M059J (cell line): ENCODE results near the gene CMTM4. TPM values are rescaled to one million over a fixed set of nuclear protein-coding genes. Genes with fewer than 3 reads are reported as not detected.
"Not testable (repeated sequence)": the region's sequence is repeated elsewhere in the genome, so short reads cannot be mapped to it uniquely, and the experiment has no call there.

Experiments
- DNase-seq: peaks from one replicate; pipeline ENCODE4 v3.0.0-alpha.2; 2012; ENCODE audit warnings: low read depth
- total RNA-seq: library from RNA; depleted of rRNA; stranded (reverse); fragments of >200 nt; shearing (Covaris generic); gene quantifications from 2 replicates; pipeline ENCODE4 v1.2.3, GENCODE V29; 2014

The CMTM4 gene
- total RNA-seq, 1 experiment from 2014 or later = 18.4 TPM

DNA sequence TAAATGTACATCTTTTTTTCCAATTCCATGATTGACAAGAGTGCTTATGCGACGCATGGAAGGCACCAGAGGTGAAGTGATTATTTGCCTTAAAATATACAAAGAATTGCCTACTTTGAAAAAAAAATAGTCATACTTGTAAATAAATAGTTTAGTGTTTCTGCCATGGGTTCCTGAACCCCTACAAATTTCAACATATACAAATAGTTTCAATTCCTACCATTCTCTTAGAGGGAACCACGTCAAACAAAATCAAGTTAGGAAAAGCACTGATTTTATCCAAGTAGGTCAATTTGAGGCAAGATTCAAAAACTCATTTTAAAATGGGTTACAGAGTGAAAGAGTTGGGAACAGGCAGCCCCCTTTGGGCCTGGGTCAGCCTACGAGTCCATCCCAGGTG is 80.4 kb downstream of the CMTM4 start:
- DNase-seq = no peak

DNA sequence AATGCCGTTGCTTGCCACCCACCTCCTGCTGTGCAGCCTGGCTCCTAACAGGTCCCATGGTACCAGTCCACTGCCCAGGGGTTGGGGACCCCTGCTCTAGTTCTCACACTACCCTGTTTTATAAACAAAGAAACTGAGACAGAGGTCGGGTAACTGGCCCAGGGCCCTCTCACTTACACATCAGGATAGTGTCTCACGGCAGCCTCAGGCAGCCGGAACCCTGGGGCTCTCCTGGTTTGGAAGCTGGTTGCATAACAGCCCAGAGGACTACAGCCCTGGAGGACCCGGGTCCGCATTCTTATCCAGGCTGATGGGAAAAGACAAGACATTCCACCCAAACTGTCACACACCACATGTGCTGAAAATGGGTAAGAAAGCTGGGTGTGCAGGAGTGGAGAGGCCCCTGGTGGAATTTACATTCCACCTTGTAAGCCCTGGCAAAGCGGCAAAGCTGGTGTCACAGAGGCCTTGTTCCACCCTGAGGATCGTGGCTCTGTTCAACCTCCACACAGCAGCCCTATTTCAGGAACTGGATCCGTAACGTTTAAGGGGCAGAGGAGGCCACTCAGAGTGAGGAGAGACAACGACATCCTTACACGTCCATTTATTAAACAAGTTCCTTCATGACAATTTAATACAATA is 82.3 kb downstream of the CMTM4 start:
- no peak for DNase-seq

DNA sequence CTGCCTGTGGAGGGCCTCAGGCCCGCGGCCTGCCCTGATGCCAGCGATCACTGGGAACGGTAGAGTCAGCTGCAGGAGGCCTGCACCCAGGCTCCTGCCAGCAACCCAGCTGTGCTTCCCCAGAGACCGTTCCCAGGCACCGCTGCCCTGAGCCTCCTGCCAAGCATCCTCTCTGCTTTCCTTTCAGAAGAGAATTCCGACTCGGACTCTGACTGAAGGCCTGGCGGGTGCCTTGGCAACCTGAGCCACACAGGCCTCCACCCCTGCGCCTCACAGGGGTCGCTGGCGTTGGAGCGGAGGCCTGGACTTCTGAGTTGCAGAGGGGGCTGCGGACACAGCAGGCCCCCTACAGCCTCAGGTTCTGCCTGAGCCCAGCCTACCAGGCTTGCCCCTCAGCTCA is 84.1 kb downstream of the CMTM4 start:
- no peak for DNase-seq

DNA sequence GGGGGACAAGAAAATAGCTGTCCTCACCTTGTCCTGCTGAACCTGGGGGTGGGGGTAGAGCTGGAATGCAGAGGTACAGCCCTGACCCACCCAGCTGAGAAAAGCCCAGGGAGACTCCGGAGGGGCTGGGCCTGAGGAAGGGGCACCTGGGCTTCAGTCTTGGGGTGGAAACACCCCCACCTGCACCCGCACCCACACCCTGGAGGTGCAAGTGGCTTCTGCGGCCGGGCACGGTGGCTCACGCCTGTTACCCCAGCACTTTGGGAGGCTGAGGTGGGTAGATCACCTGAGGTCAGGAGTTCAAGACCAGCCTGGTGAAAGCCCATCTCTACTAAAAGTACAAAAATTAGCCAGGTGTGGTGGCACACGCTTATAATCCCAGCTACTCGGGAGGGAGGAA is 84.6 kb downstream of the CMTM4 start:
- not testable (repeated sequence) for DNase-seq

DNA sequence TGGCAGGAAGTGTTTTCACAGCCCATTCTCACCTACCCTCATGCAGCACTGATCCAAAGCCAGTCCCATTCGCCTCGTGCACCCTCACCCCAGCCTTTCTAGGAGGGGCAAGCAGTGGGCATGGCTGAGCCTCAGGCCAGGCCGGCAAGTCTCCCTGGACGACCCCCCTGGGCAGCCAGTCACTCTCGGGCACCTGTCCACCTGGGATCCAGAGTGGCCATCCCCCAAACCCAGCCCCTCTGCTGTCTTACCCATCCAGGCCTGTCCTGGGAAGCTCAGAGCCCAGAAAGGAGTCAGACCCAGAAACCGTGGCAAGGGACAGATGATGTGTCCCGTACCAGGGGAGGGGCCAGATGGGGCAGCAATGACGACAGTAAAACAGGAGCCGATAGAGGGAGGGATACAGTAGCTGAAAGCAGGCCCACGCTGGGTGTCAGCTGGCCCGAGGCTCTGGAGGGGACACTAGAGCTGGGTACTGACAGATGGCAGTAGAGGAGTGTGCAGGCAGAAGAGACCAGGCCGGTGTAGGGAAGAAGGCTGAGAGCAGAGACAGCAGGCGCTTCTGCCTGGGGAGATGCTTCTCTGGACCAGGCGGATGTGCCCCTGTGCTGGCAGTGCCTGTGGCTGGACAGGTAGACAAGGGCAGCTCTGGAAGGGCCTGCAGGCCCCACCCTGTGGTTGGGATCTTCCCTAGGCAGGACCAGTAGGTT is 86.3 kb downstream of the CMTM4 start:
- no peak for DNase-seq

DNA sequence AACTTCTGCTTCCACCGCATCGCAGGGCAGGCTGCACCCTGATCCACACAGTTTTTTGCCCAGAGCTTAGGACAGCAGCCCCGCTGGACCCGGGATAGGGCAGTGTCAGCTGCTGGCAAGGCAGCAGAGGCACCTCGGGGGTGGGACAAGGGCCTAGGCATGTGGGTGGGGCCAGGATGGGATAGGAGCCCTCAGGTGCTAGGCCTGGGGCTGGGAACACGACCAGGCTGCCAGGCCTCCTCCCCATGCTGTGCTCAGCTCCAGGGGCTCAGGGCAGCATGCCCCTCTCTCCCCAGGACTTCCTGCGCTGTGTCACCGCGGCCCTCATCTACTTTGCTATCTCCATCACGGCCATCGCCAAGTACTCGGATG is 87.4 kb downstream of the CMTM4 start:
- DNase-seq = no peak

DNA sequence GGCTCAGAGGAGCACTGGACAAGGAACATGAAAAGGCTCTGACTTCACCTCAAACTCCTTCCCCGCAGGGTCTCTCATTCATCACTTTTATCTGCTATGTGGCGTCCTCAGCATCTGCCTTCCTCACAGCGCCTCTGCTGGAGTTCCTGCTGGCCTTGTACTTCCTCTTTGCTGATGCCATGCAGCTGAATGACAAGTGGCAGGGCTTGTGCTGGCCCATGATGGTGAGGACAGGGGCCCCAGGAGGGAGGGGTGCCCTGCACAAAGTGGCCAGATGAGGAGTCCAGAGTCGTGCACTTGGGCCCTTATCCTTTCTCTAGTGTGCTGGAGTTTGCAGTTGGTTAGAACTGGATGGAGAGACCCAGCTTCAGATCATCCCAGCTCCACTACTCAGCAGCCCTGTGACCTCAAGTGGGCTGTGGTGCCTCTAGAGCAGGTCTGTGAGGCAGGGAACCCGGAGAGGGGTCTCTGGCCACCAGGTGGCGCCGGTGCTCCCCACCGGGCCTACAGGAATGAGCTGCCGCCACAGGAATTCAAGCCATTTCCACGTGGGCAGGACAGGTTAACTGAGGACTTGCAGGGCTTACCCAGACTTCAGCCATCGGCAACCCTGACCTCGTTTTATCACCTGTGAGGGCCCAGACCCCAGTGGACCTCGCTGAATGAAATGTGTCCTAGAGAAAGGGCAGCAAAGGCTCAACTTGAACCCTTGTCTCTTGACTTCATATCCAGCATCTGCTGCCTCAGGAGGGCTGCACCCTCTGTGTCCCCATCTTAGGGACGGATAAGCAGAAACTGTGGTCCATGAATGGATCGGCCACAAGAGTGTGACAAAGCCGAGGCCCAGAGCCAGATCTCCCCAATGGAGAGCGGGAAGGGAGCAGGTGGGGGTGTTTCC is 88.1 kb downstream of the CMTM4 start:
- peak; percentile 91 for DNase-seq

DNA sequence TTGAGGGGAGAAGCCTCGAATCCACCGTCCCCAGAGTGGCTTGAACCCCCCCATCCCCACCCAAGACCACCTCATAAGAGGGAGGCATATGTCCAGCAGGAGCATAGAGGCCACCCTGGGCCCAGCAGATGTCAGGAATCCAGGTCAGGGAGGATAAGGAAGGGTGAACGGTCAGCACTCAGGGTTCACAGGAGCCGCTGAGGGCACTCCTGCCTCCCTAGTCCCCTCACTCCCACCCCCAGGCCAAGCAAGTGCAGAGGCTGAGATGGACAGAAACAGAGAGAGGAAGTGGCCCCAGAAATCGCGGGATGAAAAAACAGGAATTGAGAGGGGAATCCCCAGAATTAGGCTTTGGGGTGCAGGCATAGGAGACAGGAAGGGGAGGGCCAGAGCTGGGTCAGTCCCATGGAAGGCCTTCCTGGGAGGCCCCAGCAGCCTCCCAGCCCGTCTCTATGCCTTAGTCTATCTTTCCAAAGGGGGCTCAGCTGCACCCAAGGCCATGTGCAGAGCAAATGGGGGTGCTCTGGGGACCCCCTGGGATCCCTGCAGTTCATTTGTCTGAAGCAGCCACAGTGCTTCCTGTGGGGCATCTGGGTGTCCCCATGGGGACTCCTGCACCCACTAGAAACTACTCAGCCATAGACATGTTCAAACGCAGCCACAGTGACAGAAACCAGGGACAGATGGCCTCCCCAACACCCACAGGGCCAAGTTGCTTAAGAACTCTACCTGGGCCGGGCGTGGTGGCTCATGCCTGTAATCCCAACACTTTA is 90.4 kb downstream of the CMTM4 start:
- peak; percentile 22 for DNase-seq

DNA sequence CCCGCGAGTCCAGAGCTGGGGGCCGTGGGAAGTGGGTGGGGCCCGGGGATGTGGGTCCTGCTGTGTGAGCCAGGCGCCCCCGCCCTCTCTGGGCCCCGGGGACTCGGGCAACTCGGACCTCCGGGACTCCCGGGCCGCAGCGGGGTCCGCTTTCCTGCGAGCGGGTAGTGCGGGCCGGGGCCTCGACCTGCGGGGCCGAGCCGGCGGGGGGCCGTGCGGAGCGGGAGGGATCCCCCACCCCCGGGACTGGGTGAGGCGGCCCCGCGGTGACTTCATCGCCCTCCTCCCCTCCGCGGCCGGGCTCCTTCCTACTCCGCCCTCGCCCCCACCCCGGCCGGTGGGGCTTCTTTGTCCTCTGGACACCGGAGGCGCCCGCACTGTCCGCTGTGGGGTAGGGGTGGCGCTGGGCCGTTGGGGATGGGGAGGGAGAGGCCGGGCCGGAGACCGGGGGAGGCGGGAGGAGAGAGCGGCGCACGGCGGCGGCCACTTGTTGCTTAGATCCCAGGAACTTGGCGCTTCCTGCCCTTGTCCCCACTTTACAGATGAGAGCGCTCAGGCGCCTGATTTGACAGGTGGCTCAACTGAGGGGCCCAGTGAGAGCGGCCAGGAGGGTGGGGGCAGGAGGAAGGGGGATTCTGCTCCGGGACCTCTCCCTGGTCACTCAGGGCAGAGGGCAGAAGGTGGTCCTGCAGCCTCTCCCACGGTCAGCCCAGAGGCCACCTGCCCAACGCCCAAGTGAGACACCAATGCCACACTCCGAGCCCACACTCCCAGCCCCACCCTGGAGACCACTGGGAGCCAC is 91.2 kb downstream of the CMTM4 start:
- DNase-seq = peak; percentile 50

DNA sequence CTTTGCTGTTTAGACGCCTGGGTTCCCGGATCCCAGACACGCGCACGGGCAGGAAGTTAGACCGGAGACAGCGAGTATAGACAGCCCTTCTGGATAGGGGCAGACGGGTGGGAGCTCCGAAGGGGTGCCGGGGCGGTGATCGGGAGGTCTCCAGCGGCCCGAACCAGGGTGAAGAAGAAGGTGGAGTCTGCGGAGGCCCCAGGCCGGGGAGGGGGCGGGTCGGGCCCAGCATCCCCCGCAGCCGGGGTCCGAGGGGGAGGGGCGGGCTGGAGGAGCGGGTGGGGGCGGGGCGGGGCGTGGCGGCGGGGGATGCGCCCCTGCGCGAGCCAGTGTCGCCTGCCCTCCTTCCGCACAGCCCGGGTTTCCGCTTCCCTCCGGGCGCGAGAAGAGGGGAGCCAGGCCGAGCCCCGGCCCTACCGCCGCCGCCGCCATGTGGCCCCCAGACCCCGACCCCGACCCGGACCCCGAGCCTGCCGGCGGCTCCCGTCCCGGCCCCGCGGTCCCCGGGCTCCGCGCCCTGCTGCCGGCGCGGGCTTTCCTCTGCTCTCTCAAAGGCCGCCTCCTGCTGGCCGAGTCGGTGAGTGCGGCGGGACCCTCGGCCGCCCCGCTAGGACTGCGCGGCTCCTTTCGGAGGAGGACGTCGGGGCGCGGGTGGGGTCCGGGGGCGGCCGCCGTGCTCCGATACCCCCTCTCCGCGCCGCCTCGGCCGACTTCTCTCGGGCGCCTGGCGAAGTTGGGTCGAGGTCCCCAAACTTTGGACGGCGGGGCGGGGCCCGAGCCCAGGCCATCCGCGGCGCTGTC is 92.0 kb downstream of the CMTM4 start, which contains the start of gene CMTM3:
Gene CMTM3, plus strand, starts transcription at position 329 of the 801 bp plus-strand sequence. Its CDS starts 102 bp downstream, at position 431.
- peak; percentile 43 for DNase-seq

DNA sequence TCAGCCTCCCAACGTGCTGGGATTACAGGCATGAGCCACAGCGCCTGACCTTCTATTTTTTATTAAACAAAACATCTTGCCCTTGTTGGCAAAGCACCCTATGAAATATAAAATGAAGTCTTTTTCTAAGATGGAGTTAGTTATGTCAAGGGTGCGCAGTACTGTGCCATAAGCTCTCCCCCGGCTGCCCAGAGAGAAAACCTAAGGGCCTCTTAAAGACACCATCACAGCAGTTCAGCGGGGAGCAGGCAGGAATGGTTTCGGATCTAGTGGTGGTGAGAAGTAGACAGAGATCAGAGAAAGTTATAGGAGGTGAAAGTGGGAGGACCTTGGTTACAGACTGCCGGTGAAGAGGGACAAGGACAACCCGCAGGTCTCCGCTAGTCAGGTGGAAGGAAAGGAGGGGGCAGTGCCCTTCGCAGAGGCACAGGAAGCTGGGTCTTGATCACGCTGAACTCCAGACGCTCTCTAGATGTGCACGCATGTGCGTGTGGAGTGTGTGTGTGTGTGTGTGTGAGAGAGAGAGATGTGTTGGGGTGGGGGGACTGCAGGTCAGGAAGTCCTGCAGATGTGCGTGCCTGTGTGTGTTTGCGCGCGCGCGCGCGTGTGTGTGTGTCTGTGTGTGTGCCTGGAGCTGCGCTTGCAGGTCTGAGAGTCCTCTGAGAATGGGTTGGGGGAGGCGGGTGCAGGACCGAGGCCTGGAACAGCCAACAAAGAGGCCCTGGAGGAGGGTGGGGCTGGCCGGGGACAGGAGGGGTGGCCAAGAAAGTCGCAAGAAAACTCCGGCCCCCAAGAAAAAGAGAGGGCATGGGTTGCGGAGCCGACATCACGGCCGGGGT is 92.8 kb downstream of the CMTM4 start:
- DNase-seq = peak; percentile 64

DNA sequence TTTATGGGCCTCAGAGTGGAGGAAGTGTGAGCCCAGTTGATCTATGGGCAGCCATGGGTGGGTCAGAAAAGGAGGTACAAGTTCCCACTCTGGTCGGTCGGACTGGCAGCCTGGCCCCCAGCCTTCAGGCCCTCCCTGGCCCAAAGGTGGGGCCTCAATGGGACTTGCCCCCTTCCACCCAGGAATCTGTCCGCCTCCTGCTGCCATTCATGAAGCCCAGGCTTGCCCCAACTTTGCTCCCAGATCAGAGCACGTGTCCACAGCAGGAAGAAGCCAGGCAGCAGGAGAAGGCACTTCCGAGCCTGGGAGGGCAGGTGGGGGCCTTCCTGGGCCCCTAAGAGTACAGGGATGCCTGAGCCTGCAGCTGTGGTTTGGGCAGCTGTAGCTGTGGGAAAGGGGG is 95.1 kb downstream of the CMTM4 start:
- no peak for DNase-seq

DNA sequence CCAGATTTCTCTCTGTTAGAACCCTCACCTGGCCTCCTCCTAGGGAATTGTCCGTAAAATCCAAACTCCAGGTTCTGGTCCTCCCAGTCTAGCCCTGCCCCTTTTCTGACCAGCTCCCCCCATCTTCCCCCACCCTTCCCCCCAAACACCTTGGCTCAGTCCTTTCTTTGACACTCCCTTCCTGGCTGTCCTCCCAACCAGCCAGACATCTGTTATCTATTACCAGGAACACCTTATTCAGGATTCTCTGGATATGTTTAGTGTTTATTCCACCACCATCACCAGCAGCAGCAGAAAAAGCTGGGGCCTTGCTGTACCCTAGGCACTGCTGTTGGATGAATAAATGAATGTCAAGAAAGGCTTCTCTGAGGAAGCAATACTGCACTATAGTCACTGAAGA is 96.1 kb downstream of the CMTM4 start:
- DNase-seq = no peak

DNA sequence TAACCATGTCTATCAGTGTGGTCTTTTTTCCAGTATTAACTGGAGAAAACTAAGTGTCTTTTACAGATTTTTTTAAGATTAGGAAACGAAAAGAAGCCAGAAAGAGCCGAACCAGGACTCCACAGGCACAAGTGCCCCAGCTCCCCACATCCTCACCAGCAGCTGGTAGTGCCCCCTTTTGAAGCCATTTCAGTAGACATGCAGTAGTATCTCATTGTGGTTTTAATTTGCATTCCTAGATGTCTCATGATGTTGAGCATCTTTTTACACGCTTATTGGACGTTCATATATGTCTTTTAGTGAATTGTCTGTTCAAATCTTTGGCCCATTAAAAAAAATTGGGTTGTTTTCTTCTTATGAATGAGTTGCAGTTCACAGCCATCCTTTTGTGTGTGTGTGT is 96.8 kb downstream of the CMTM4 start:
- no peak for DNase-seq

DNA sequence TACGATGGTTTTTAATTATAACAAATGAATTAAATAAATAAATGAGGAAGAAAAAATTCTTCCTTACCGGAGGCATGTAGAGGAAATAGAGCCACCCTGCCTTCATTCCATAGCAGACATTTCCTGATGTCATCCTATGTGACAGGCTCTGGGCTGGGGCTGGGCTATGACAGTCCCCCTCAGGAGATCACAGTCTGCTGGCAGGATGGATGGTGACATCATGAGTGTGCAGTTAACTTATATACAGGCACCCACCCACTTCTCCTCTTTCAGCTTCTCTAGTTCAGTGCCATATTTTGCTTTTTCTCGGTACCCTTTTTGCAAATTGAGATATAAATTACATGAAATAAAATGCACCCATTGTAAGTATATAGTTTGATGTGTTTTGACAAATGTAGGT is 98.4 kb downstream of the CMTM4 start:
- no peak for DNase-seq

DNA sequence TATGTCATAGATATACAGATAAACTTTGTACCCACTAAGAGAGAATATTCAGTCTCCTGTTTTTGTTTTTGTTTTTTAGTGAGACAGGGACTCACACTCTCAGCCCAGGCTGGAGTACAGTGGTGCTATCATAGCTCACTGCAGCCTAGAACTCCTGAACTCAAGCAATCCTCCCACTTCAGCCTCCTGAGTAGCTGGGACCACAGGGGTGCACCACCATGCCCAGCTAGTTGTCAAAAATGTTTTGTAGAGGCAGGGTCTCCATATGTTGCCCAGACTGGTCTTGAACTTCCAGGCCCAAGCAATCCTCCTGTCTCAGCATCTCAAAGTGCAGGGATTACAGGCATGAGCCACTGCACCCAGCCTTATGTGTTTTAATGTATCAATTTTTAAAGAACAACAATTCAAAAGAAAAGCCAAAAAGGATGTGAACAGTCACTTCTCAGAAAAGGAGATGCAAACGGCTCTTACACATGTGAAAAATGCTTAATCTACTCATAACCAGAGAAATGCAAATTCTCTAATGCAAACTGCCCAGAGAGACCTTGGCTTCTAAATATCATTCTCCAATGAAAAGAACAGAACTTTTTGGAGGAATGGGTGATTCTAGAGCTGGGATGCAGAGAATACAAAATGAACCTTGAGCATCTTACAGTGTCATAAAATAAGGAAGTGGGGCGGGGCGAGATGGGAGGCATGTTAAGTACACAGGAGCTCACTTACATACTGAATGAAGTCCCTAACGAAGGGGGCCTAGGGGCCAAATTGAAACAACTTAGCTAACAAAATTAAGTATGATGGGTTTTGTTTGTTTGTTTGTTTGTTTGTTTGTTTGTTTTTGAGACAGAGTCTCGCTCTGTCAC is 99.3 kb downstream of the CMTM4 start:
- no peak for DNase-seq

DNA sequence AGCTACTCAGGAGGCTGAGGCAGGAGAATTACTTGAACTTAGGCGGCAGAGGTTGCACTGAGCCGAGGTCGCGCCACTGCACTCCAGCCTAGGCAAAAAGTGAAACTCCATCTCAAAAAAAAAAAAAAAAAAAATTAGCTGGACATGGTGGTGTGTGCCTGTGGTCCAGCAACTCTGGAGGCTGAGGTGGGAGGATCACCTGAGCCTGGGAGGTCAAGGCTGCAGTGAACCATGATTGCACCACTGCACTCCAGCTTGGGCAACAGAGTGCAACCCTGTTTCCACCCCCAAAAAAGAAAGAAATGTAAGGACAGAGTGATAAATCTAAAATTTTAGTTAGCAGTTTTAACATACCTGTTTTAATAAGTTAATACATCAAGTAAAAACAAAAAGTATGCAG is 100.0 kb downstream of the CMTM4 start:
- DNase-seq = not testable (repeated sequence)

DNA sequence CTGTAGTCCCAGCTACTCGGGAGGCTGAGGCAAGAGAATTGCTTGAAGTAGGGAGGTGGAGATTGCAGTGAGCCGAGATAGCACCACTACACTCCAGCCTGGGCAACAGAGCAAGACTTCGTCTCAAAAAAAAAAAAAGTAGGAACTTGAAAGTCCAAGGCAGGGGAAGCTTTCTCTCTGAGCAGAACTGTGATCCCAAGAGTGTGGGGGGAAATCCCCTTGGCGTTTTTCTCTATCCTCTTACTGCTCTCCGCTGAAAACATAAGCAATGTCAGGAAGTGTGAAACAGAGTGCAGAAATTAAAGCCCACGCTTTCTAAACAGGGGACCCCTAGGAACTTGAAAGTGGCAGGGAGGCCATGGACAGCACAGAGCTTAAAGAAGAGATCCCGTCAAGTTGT is 101.8 kb downstream of the CMTM4 start:
- DNase-seq = no peak
